Esophagus squamous epithelium (tissue), 5 donors: ENCODE data around the gene DNAJC13. TPM values are rescaled to one million over a fixed set of nuclear protein-coding genes. Genes with fewer than 3 reads are reported as not detected.

Experiments used
- DNase-seq: peaks from one replicate; lab custom pipeline; 2025; lab: John Stamatoyannopoulos, UW
- H3K27ac ChIP-seq, 4 donors: fragments of 200-600 bp; sonication (generic); one replicate each; pipeline ENCODE4 v1.5.1; 2016 to 2019; ENCODE audit warnings: mild to moderate bottlenecking in 1 of 4
- H3K27me3 ChIP-seq, 4 donors: fragments of 200-600 bp; sonication (generic); 1 replicate in 3 of 4; 2 replicates in 1 of 4; pipeline versions ENCODE4 v1.5.1 to v1.6.0; 2017 to 2021; ENCODE audit warnings: antibody characterized with exemption in 1 of 4
- H3K36me3 ChIP-seq, 3 donors: fragments of 200-600 bp; sonication (generic); one replicate each; pipeline ENCODE4 v1.5.1; 2016 to 2019
- H3K4me1 ChIP-seq, 3 donors: fragments of 200-600 bp; sonication (generic); one replicate each; pipeline ENCODE4 v1.5.1; 2017 to 2019
- H3K4me3 ChIP-seq, 4 donors: fragments of 200-600 bp; sonication (generic); 1 replicate in 3 of 4; 2 replicates in 1 of 4; pipeline ENCODE4 v1.5.1; 2016 to 2019; ENCODE audit warnings: mild to moderate bottlenecking in 2 of 4, moderate library complexity in 1 of 4
- H3K9me3 ChIP-seq, 3 donors: fragments of 200-600 bp; sonication (generic); one replicate each; pipeline ENCODE4 v1.5.1; 2016 to 2019
- CTCF ChIP-seq, 6 experiments: fragments of 450-650 bp in 4 of 6; fragments of 200-600 bp in 2 of 6; sonication (generic) in 2 of 6; IDR thresholded peaks; one replicate each; pipeline ENCODE4 v1.5.1; 2016 to 2019; ENCODE audit warnings: antibody characterized with exemption in 6 of 6, mild to moderate bottlenecking in 4 of 6, moderate library complexity in 4 of 6
- POLR2A ChIP-seq, 4 donors: fragments of 450-650 bp; IDR thresholded peaks; one replicate each; pipeline ENCODE4 v1.6.1; 2017; ENCODE audit warnings: antibody characterized with exemption in 4 of 4, mild to moderate bottlenecking in 4 of 4, moderate library complexity in 3 of 4
- WGBS, 2 donors: methylation state at CpG; one replicate each; pipeline ENCODE4 v1.1.5; 2018; 5-methylcytosine and 5-hydroxymethylcytosine counted together
- intact Hi-C: fragments of 100-400 bp; cut with DNase I; formaldehyde crosslinking; loops from one replicate; pipeline ENCODE4 v1.15.0; 2022
- total RNA-seq, 4 donors: library from RNA; depleted of rRNA; stranded (reverse); fragments of >200 nt; gene quantifications; one replicate each; pipeline ENCODE4 v1.1.0, GENCODE V29; 2016
- donor health status: DM: yes; HTN: yes; CAD: no.

DNAJC13 gene
- total RNA-seq, 4 donors from 2014 or later, result 23.0 to 36.4 (median 25.9) TPM

GRCh38 chr3:132461544-132461943 lies 44.2 kb downstream of the DNAJC13 start:
- H3K27me3 ChIP-seq, result no peaks in the 10 kb centered on the region
- H3K36me3 ChIP-seq, result peaks cover 0 to 96% (median 9%) of the 10 kb centered on the region in 3 donors
- H3K4me1 ChIP-seq, result no peaks in the 10 kb centered on the region
- no peak overlapping the region for H3K4me3 ChIP-seq
- no peak for DNase-seq
- no peaks in the 10 kb centered on the region for H3K9me3 ChIP-seq
- TF ChIP-seq POLR2A (IDR thresholded peaks at IDR 0.05), result no peak
- no peak for TF ChIP-seq CTCF (IDR thresholded peaks at IDR 0.05)
- intact Hi-C loops, result no loop called here
- no peak overlapping the region for H3K27ac ChIP-seq
- 95 to 96% methylated on average over 5 of the region's 5 CpGs for WGBS, 2 donors

- DNase-seq, result no peak
- H3K4me1 ChIP-seq, result no peaks in the 10 kb centered on the region
- H3K27me3 ChIP-seq, result no peaks in the 10 kb centered on the region
- peaks cover 0 to 95% (median 3%) of the 10 kb centered on the region in 3 donors for H3K36me3 ChIP-seq
- H3K4me3 ChIP-seq, result no peak overlapping the region
- no peak for TF ChIP-seq POLR2A (IDR thresholded peaks at IDR 0.05)
- no peak for TF ChIP-seq CTCF (IDR thresholded peaks at IDR 0.05)
- H3K9me3 ChIP-seq, result no peaks in the 10 kb centered on the region
- intact Hi-C loops, result no loop called here
- no peak overlapping the region for H3K27ac ChIP-seq
Observed at GRCh38 chr3:132464066-132464465, 46.8 kb downstream of the DNAJC13 start.

- Histone ChIP-seq H3K4me1 (no peaks in the 10 kb centered on the region), H3K9me3 (no peaks in the 10 kb centered on the region), H3K4me3 (no peak overlapping the region), H3K36me3 (peaks cover 0 to 70% (median 3%) of the 10 kb centered on the region in 3 donors), H3K27me3 (no peaks in the 10 kb centered on the region), H3K27ac (no peak overlapping the region)
- WGBS, 2 donors, result 71 to 96% methylated on average over 1 of the region's 1 CpG
- TF ChIP-seq POLR2A (IDR thresholded peaks at IDR 0.05), result no peak
- no peak for TF ChIP-seq CTCF (IDR thresholded peaks at IDR 0.05)
- DNase-seq, result no peak
- intact Hi-C loops, result no loop called here
Observed at GRCh38 chr3:132469326-132469725, 52.0 kb downstream of the DNAJC13 start.

- intact Hi-C loops, result no loop called here
- H3K27ac ChIP-seq, result no peak overlapping the region
- no peaks in the 10 kb centered on the region for H3K4me1 ChIP-seq
- TF ChIP-seq CTCF (IDR thresholded peaks at IDR 0.05) (no peak), POLR2A (IDR thresholded peaks at IDR 0.05) (no peak)
- DNase-seq, result no peak
- no peak overlapping the region for H3K4me3 ChIP-seq
- peaks cover 5 to 99% (median 25%) of the 10 kb centered on the region in 3 donors for H3K36me3 ChIP-seq
- 66 to 90% methylated on average over 3 of the region's 3 CpGs for WGBS, 2 donors
- no peaks in the 10 kb centered on the region for H3K27me3 ChIP-seq
- no peaks in the 10 kb centered on the region for H3K9me3 ChIP-seq
Observed at GRCh38 chr3:132486099-132486498, 68.8 kb downstream of the DNAJC13 start.

DNA sequence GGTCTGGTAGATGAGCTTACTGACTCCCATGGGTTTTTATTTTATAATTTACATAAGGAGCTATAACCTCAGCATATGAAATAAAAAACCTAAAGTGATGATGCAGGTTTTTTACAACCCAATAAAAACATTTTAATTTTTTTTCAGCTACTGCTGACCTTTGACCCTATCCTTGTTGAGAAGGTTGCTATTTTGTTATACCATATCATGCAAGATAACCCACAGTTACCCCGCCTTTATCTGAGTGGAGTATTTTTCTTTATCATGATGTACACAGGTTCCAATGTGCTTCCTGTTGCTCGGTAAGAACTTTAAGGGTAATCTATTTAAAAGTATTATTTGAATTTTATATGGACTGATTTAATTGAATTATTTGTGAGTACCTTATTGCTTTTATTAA lies 70.8 kb downstream of the DNAJC13 start:
- Histone ChIP-seq H3K4me1 (no peaks in the 10 kb centered on the region), H3K9me3 (no peaks in the 10 kb centered on the region), H3K27me3 (no peaks in the 10 kb centered on the region), H3K27ac (no peak overlapping the region), H3K36me3 (peaks cover 5 to 99% (median 17%) of the 10 kb centered on the region in 3 donors), H3K4me3 (no peak overlapping the region)
- DNase-seq, result no peak
- intact Hi-C loops, result no loop called here
- 80 to 90% methylated on average over 2 of the region's 2 CpGs for WGBS, 2 donors
- no peak for TF ChIP-seq POLR2A (IDR thresholded peaks at IDR 0.05)
- no peak for TF ChIP-seq CTCF (IDR thresholded peaks at IDR 0.05)
